GM19025 (cell line): ENCODE results near the gene EGFR.

Experiments
- ATAC-seq: cut with Tn5 transposase; IDR thresholded peaks from one replicate; pipeline ENCODE4 v1.9.1; 2021; ENCODE audit warnings: mild to moderate bottlenecking, low read depth, moderate library complexity; ENCODE audit not compliant: unreplicated experiment

The EGFR gene

DNA sequence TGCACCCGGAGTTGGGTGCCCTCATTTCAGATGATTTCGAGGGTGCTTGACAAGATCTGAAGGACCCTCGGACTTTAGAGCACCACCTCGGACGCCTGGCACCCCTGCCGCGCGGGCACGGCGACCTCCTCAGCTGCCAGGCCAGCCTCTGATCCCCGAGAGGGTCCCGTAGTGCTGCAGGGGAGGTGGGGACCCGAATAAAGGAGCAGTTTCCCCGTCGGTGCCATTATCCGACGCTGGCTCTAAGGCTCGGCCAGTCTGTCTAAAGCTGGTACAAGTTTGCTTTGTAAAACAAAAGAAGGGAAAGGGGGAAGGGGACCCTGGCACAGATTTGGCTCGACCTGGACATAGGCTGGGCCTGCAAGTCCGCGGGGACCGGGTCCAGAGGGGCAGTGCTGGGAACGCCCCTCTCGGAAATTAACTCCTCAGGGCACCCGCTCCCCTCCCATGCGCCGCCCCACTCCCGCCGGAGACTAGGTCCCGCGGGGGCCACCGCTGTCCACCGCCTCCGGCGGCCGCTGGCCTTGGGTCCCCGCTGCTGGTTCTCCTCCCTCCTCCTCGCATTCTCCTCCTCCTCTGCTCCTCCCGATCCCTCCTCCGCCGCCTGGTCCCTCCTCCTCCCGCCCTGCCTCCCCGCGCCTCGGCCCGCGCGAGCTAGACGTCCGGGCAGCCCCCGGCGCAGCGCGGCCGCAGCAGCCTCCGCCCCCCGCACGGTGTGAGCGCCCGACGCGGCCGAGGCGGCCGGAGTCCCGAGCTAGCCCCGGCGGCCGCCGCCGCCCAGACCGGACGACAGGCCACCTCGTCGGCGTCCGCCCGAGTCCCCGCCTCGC lies at the start of gene EGFR:
EGFR (plus strand) TSS at position 657 of the 830 bp plus-strand sequence. CDS start 261 bp downstream, outside the sequence.
- ATAC-seq: no peak

DNA sequence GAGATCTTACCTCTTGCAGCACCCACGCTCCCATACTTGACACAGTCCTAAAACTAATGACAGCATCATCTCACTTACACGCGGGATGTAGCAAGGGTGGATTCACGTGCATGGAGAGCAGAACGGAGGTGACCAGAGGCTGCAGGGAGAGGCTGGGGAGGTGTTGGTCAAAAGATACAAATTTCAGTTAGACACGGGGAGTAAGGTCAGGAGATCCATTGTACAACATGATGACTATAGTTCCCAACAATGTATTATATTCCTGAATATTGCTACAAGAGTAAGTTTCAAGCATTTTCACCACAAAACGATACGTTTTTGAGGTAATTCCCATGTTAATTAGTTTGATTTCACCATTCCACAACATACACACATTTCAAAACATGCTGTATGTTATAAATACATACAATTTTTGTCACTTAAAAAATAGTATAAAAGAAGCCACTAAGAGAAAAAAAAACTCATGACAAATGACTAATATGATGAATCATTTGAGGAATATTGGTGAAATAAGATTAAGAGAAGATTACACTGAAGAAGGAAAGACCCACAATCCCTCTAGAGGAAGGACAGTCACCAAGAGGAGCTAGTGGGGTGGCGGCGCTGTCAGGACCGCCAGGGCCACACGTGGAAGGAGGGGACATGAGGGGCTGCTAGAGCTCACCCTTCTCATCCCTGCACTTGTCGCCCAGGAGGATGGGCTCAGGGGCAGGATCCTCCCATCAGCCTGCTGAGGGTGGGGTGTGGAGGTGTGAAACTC lies 49.4 kb upstream of the EGFR start:
- ATAC-seq: no peak

DNA sequence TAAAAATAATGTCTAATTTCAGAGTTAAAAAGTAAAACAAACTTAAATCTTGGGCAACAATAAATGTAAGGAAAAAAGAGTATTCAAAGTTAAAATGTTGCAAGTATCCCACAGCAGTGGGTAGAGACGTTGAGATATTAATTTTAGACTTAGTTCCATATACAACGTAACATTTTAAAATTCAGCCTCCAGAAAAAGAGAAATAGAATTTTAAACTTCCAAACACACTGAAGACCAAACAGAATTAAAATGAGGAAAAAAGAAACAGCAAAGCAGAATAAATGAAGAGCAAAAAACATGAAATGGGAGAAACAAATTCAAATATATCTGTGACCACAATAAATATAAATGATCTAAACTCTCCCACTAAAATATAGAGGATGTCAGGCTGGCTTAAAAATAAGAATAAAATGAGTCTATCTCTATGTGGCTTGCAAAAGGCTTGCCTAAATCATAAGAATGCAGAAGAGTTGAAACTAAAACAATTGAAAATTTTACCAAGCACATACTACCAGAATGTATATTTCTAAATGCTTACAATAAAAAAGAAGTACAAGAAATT lies 46.0 kb upstream of the EGFR start:
- ATAC-seq: no peak

DNA sequence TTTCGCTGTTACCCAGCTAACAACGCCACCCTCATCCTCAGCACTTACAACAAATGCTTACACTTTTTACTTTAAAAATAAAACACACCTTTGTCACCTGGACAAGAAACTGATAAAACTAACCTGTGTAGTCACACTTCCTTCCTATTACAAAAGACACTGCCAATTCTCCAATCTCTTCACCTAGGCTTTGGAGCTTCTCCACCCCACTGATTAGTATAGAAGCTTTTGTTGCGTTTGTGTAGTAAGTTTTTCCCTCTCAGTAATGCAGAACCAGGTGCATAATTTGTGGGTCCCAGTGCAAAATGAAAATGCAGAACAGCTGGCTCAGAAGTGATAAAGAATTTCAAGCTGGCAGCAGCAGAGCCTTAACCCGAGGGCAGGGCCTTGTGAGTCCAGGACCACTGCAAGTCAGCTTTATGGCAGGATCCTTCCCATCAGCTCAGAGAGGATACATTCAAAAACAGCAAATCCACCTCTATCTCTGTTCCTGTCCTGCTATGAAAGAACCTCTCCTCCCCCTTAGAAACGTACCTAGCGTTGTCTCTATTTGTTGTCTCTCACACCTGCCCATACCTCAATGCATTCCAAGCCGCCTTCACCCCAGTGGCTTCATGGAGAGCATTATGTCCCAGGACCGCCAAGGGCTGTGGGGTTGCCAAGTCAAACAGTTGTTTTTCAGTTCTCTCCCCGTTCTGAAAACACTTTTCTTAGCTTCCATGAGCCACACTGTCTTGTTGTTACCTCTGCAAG lies 40.3 kb upstream of the EGFR start:
- no peak for ATAC-seq

DNA sequence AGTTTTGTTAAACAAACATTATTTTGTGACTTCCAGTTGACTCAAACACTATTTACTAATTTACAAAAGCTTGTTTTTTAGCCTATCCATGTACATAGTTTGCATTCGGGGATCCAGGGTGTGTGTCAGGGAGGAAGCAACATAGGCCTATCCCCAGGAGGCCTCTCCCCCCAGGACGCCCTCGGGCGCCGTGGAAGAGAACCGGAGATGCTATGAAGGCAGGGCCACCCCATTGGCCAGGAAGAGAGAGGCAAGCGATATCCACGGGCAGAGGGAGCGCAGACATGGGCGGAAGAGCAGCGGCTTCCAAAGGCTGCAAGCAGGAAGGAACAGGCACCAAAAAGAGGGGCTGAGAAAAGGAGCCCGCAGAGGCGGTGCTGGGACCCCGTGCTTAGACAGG lies 38.3 kb upstream of the EGFR start:
- no peak for ATAC-seq

DNA sequence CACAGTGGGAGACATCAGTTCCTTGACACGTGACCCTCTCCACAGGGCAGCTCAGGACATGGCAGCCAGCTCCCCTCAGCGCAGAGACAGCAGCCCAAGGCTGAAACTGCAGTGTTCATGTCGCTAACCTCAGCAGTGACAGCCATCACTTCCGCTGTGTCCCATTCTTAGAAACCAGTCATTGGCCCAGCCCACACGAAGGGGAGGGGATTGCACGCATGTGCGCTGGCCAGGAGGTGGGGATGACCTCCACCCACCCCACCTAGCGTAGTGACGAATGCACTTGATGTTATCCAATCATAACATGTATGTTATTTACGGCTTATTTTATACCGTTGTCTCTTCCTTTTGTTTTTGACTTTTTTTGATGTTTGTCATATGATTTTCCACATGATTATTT lies 36.9 kb upstream of the EGFR start:
- no peak for ATAC-seq

DNA sequence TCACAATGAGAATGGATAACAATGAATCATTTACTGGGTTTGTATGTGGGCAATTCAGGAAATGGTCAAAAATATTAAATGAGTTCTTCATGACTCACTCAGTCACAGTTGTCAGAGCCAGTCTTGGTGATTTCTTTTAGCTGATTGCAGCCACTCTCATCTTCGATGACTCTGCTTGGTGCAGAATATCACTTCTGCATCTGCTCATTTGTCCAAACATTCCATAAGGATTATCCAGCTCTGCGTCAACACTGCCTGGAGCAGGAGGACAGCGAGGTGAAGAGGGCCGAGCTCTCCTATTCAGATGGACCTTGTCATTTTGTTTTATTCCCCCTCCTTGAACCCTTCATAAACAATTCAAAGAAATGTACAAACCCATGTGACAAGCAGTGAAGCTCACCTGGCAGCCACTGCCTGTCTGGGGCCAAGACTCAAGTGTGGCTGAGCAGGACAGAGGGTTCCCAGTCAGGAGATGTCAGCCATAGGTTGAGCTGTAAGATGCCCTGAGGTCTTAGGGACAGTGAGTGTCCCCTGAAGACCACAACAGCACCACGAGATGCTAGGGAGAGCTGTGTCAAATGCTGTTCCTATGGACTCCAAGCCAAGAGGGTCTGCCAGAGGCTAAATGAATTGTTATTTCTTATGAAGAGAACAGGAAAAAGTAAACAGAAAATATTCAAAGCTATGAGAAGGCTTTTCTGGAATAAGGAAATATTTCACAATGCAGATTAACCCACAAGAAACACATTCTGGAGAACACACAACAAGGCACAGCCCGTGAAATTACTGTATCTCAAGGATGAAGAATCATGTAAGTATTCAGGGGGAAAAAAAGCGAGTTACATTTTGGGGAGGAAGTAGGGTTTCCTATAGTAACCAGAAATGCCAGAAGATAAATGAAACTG lies 33.1 kb upstream of the EGFR start:
- ATAC-seq: no peak

DNA sequence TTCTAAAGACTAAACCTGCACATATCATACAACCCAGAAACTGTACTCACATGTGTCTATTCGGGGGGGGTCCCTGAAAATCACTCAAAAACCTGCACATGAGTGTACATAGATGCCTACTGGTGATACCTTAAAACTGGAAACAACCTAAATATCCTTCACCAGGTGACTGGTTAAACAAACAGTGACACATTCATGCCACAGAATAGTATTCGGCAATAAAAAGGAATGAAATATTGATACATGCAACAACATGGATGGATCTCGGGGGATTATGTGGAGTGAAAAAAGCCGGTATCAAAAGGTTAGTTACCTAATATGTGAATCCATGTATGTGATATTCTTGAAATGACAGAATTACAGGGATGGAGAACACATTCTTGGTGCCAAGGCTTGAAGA lies 32.1 kb upstream of the EGFR start:
- no peak for ATAC-seq

DNA sequence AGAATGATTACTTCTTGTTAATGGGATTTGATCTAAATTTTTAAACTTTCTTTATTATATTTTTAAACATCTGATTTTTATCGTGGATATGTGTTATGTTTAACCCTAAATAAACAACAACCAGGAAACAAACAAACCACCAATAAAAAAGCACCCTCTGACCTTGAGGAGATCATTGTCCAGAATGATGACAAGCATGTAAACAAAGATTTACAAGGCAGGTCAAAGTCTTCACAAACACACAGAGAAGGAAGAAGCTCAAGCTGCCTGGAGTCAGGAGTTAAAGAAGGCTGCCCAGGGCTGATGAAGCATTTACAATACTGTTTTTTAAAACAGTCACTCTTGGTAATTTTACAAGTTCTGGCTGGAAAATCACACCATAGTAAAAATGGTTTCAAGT lies 31.0 kb upstream of the EGFR start:
- no peak for ATAC-seq

DNA sequence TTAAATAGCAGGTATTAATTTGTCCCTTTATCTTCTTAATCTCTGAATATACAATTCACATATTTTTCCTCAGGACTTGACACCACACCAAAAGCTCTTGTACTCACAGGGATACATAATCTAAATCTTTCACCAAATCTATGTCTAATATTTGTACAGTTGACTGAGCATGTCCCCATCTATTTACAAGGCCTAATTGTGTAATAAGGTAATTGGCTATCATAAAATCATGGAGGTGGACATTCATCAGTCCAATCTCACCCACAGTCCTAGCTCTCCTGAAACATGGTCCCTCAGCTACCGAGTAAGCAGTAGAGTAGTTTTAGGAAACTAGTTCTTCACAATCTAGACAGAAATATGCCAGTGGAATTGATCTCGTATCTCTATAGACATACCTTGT lies 30.3 kb upstream of the EGFR start:
- ATAC-seq: no peak

DNA sequence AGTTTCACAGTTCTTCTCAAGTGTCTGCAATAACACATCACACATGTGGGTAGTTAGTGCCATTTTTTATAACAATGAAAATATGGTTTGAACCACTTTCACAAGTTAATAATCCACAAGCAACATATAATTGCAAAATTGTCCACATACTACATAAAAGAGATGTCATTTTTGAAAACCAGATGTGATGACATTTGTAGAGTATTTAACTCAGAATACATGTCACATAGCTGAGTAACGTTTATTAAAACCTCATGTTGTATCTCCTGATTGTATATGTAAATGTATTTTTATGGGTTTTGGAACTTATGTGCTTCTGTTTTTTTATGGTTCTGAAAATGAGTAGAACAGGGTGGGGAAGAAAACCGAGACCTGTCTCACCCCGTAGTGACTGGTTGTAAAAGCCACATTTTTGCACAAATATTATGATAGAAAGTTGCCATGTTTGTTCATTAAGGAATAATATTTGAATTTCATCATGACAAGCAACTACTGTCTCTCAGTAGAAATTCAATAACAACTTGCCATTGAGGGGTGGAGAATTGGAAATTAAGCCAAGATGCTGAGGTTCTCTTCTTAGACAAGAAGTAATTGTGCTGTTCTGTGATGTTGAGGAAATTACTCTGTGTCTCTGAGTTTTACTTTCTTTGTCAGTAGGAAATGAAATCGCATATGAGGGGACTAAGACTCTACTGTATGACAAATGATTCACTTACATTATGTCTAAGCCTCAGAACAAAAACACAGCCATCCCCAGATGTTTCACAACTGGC lies 29.2 kb upstream of the EGFR start:
- ATAC-seq: no peak

DNA sequence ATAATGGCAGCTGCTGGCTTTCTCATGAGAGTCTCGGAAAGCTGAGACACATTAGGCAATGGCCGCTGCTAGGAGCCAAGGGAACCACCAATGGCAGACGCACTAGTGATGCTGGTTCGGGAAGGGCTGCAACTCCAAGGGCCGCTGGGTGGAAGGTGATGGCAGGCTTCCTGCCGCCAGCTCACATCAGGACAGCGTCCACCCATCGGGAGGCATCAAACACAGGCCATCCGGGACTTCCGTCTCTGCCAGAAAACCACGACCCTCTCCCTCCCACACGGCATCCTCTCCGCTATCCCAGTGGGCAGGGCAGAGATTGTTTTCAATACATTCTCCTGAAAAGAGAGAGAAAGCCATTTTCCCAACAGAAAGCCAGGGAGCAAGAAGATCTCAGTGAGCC lies 27.5 kb upstream of the EGFR start:
- no peak for ATAC-seq

DNA sequence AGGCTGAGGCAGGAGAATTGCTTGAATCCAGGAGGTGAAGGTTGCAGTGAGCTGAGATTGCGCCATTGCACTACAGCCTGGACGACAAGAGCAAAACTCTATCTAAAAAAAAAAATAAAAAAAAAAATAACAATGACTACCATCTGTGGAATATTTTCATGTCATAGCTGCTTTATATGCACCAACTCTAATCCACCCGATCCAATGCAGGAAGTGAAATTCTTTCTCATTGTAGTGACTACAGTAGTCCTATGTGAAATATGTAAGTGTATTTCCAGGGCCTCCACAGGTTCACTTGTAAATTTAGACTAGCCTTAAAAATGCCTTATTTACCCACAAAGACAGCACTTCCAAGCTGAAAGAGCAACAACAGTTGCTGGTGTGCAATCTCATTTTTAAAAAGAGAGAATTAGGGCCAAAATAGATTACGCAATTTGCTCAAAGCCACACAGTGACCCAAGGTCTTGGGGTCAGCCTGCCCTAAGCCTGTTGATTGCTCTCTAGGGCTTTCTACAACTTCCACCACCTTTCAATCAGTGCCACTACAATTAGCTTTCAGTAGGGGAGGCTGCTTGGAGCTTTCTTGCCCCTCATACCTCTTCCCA lies 25.8 kb upstream of the EGFR start:
- no peak for ATAC-seq

DNA sequence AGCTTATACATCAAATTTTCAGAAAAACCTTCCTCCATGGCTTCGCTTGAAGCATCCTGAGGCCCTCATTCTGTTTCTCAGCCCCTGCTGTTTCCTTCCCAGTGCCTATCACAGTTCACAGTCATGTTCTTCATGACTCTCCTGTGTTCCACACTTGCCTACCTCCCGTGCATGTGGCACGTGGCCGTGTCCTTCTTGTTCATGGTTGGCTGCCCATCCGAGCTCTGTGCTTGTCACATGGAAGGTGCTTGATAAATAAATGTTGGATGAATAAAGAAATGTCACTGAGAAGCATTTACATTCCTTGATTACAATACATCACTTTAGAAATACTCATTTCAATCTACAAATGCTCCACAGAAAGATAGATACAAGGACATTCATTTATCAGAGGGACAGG lies 23.7 kb upstream of the EGFR start:
- ATAC-seq: no peak

DNA sequence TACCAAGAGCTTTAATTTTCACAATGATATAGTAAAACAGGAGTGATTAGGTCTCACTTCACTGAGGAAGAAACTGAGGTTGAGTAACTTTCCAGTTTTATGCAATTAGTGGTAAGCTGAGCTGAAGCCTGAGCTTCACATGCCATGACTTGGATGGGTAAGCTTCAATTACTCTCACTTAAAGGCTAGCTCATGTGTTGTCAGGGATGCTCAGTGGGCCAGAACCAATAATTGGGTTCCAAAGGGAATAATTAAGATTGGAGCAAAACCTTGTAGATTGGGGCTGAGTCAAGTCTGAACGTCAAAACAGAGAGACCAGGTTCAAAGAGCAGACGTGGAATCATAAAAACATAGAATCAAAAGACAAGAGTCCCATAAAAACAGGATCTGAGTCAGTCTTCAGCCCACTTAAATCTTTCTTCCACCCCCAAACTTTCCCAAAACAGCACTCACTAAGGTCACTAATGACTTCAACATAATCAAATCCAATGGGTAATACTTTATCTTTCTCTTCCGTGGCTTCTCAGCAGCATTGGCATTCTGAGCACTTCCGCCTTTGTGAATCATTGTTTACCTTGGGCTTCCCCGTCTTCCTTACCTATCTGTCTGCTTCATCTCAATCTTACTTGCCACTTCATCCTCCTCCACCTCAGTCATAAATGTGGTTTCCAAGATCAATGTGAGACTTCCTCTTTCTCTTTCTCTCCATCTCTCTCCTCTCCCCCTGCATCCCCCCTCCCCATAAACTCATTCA lies 23.0 kb upstream of the EGFR start:
- peak; percentile 93 for ATAC-seq

DNA sequence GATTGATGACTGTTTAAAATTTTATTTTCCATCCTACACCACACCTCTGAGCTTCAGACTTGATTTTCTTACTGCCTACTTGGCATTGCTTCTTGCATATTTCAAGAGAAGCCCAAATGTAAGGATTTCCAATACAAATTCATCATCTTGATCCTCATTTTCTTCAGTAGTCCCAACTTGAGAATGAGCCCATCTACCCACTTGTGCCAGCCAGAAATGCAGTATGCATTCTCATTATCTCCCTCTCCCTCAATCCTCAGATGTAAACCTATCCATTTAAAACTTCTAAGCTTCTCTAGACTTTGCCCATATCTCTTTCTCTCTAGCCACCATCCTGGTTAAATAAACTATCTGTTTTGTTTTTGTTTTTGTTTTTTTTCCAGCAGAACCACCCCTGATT lies 22.4 kb upstream of the EGFR start:
- no peak for ATAC-seq

DNA sequence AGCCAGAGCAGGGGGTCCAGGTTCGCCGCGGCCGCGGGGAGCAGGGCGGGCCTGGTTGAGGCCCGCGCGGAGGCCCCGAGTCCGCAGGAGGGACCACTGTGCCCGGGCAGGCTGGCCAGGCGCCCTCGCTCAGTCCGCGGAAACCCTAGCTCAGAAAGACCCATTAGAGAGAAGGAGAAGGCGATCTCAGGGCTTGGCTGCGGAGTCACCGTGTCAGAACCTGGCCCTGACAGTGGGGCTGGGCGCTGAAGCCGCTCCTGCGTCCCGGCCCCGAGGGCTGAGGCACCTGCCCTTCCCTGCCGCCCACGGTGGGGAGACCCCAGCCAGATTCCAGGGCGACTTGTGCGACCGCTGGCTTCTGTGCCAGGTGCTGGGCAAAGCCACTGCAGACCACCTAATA lies 14.2 kb upstream of the EGFR start:
- ATAC-seq: no peak

DNA sequence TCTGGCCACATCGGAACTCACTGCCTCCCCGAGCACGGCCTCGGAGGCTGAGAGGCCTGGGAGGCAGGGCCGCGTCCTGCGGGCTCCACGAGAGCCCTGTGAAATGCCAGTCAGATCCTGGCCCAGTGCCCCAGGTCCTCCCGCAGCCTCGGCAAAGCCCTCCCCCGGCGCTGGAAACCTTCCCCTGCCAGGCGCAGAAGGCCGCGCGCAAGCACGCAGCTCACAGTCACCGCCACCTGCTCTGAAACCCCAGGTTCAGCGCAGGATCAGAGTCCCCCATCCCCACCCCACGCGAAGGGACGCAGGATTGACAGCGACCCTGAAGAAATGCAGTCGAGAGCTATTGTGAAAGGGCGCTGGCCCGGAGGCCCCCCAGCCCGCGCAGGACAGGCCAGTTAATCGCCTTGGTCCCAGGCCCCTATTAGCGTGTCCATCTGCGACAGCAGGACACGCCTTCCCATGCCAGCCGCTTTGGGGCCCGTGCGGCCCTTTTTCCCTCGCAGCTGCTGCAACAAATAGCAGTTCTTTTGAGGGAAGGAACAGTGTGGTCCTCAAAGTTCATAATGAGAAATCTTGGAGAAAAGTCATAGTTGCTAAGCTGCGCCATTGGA lies 13.5 kb upstream of the EGFR start:
- ATAC-seq: no peak
